H9 (cell line): ENCODE results near the gene KCNH1. TPM values are rescaled to one million over a fixed set of nuclear protein-coding genes. Genes with fewer than 3 reads are reported as not detected.

ENCODE experiments used
- DNase-seq: peaks from one replicate; pipeline ENCODE4 v3.0.0-alpha.2; 2017
- H2AFZ ChIP-seq: one replicate; pipeline ENCODE4 v1.6.1; 2013; ENCODE audit warnings: mild to moderate bottlenecking, low read length, control low read depth, moderate library complexity
- H2AK5ac ChIP-seq: 2 replicates; pipeline ENCODE4 v1.6.1; 2013; ENCODE audit warnings: low read length, control low read depth, mixed read lengths; ENCODE audit not compliant: insufficient read length
- H2BK120ac ChIP-seq: one replicate; pipeline ENCODE4 v1.6.1; 2013; ENCODE audit warnings: low read depth, mild to moderate bottlenecking, low read length, control low read depth, inconsistent platforms; ENCODE audit not compliant: poor library complexity, severe bottlenecking
- H2BK12ac ChIP-seq: 2 replicates; pipeline ENCODE4 v1.6.1; 2013; ENCODE audit warnings: low read length, control low read depth, mixed read lengths, low read depth; ENCODE audit not compliant: insufficient read length
- H2BK15ac ChIP-seq: 2 replicates; pipeline ENCODE4 v1.6.1; 2013; ENCODE audit warnings: low read depth, low read length, control low read depth
- H2BK20ac ChIP-seq: one replicate; pipeline ENCODE4 v1.6.1; 2013; ENCODE audit warnings: low read depth, mild to moderate bottlenecking, low read length, control low read depth, inconsistent platforms; ENCODE audit not compliant: poor library complexity, severe bottlenecking
- H2BK5ac ChIP-seq: 2 replicates; pipeline ENCODE4 v1.6.1; 2013; ENCODE audit warnings: low read length, control low read depth, mixed read lengths; ENCODE audit not compliant: insufficient read length
- H3K14ac ChIP-seq: 2 replicates; pipeline ENCODE4 v1.6.1; 2013; ENCODE audit warnings: low read length, control low read depth; ENCODE audit not compliant: insufficient read depth
- H3K18ac ChIP-seq: 2 replicates; pipeline ENCODE4 v1.6.1; 2013; ENCODE audit warnings: low read depth, mild to moderate bottlenecking, mixed read lengths, low read length, control low read depth; ENCODE audit not compliant: insufficient read length
- H3K23ac ChIP-seq: 2 replicates; pipeline ENCODE4 v1.6.1; 2013; ENCODE audit warnings: low read length, control low read depth, mixed read lengths, low read depth; ENCODE audit not compliant: insufficient read length
- H3K23me2 ChIP-seq: 2 replicates; pipeline ENCODE4 v1.6.1; 2013; ENCODE audit warnings: low read depth, mild to moderate bottlenecking, mixed read lengths, low read length, control low read depth; ENCODE audit not compliant: insufficient read length, poor library complexity, severe bottlenecking
- H3K27ac ChIP-seq: 2 replicates; pipeline ENCODE4 v1.5.1; 2013; ENCODE audit warnings: low read length, control low read depth, mixed read lengths, low read depth; ENCODE audit not compliant: insufficient read length
- H3K27me3 ChIP-seq: 2 replicates; pipeline ENCODE4 v1.6.1; 2013; ENCODE audit warnings: low read length, control low read depth, inconsistent platforms; ENCODE audit not compliant: insufficient read depth
- H3K4ac ChIP-seq: 2 replicates; pipeline ENCODE4 v1.6.1; 2013; ENCODE audit warnings: low read depth, mild to moderate bottlenecking, control low read depth, inconsistent platforms, low read length, moderate library complexity
- H3K4me1 ChIP-seq: 2 replicates; pipeline ENCODE4 v1.6.1; 2013; ENCODE audit warnings: low read length, control low read depth, inconsistent platforms; ENCODE audit not compliant: insufficient read depth
- H3K4me2 ChIP-seq: 2 replicates; pipeline ENCODE4 v1.6.1; 2013; ENCODE audit warnings: low read length, control low read depth, mixed read lengths; ENCODE audit not compliant: insufficient read length, insufficient read depth
- H3K56ac ChIP-seq: 2 replicates; pipeline ENCODE4 v1.6.1; 2013; ENCODE audit warnings: low read depth, mild to moderate bottlenecking, mixed read lengths, low read length, control low read depth; ENCODE audit not compliant: insufficient read length
- H3K79me1 ChIP-seq: 2 replicates; pipeline ENCODE4 v1.6.1; 2013; ENCODE audit warnings: low read depth, mild to moderate bottlenecking, moderate library complexity, low read length, control low read depth, inconsistent platforms; ENCODE audit not compliant: insufficient read depth, poor library complexity, severe bottlenecking
- H3K79me2 ChIP-seq: 2 replicates; pipeline ENCODE4 v1.6.1; 2013; ENCODE audit warnings: low read length, control low read depth, inconsistent platforms; ENCODE audit not compliant: insufficient read depth
- H3K9ac ChIP-seq: 2 replicates; pipeline ENCODE4 v1.6.1; 2013; ENCODE audit warnings: low read length, control low read depth, mixed read lengths; ENCODE audit not compliant: insufficient read length; ENCODE audit errors: extremely low read depth
- H3K9me3 ChIP-seq: one replicate; pipeline ENCODE4 v1.6.1; 2013; ENCODE audit warnings: low read depth, low read length, inconsistent platforms; ENCODE audit not compliant: control insufficient read depth
- H3T11ph ChIP-seq: one replicate; pipeline ENCODE4 v1.6.1; 2013; ENCODE audit warnings: mild to moderate bottlenecking, low read length, control low read depth, inconsistent platforms
- H4K20me1 ChIP-seq: one replicate; pipeline ENCODE4 v1.6.1; 2013; ENCODE audit not compliant: control insufficient read depth, insufficient read length, insufficient read depth
- H4K5ac ChIP-seq: 2 replicates; pipeline ENCODE4 v1.6.1; 2013; ENCODE audit warnings: low read depth, mild to moderate bottlenecking, mixed read lengths, low read length, control low read depth; ENCODE audit not compliant: insufficient read length
- H4K8ac ChIP-seq: replicated peaks from 2 replicates; pipeline ENCODE4 v1.6.1; 2013; ENCODE audit warnings: low read length, control low read depth, mixed read lengths, low read depth; ENCODE audit not compliant: insufficient read length
- H4K91ac ChIP-seq: 2 replicates; pipeline ENCODE4 v1.6.1; 2013; ENCODE audit warnings: low read depth, mild to moderate bottlenecking, moderate library complexity, mixed read lengths, low read length, control low read depth; ENCODE audit not compliant: insufficient read length
- H3K27ac Mint-ChIP-seq, 3 experiments: 2 replicates in 2 of 3; 3 replicates in 1 of 3; pipeline ENCODE4 v1.8.0; 2020 to 2021; ENCODE audit warnings: mixed read lengths in 3 of 3, mild to moderate bottlenecking in 1 of 3, moderate library complexity in 1 of 3
- H3K27me3 Mint-ChIP-seq: 2 replicates; pipeline ENCODE4 v1.8.0; 2021; ENCODE audit warnings: low read depth, mild to moderate bottlenecking, moderate library complexity, mixed read lengths
- H3K36me3 Mint-ChIP-seq, 3 experiments: 2 replicates in 2 of 3; 3 replicates in 1 of 3; pipeline ENCODE4 v1.8.0; 2020 to 2021; ENCODE audit warnings: low read depth in 3 of 3, mixed read lengths in 3 of 3; ENCODE audit not compliant: insufficient read depth in 1 of 3
- H3K4me1 Mint-ChIP-seq, 2 experiments: 2 replicates each; pipeline ENCODE4 v1.8.0; 2020; ENCODE audit warnings: mixed read lengths in 2 of 2
- H3K4me3 Mint-ChIP-seq, 2 experiments: 2 replicates in 1 of 2; 3 replicates in 1 of 2; pipeline ENCODE4 v1.8.0; 2020 to 2021; ENCODE audit warnings: mild to moderate bottlenecking in 2 of 2, mixed read lengths in 2 of 2, moderate library complexity in 1 of 2
- H3K9me3 Mint-ChIP-seq, 2 experiments: 2 replicates in 1 of 2; 3 replicates in 1 of 2; pipeline ENCODE4 v1.8.0; 2020; ENCODE audit warnings: mild to moderate bottlenecking in 2 of 2, mixed read lengths in 2 of 2, moderate library complexity in 1 of 2
- CTCF ChIP-seq: fragments of 200-600 bp; sonication (generic); conservative IDR thresholded peaks from 3 replicates; pipeline ENCODE4 v1.8.0; 2021; ENCODE audit warnings: antibody characterized with exemption, mild to moderate bottlenecking
- WGBS: extraction: QIAGEN DNeasy Blood & Tissue Kit; methylation state at CpG from one replicate; pipeline ENCODE4 v1.1.7; 2013; ENCODE audit warnings: missing lambda C conversion rate, low lambda C conversion rate, mixed read lengths; ENCODE audit not compliant: insufficient read length; ENCODE audit errors: extremely low coverage; 5-methylcytosine and 5-hydroxymethylcytosine counted together
- total RNA-seq: library from RNA; stranded (reverse); gene quantifications from 2 replicates; pipeline ENCODE4 v1.2.1, GENCODE V29; 2021

The KCNH1 gene
- total RNA-seq, 1 experiment from 2014 or later, result 0.11 TPM

DNA sequence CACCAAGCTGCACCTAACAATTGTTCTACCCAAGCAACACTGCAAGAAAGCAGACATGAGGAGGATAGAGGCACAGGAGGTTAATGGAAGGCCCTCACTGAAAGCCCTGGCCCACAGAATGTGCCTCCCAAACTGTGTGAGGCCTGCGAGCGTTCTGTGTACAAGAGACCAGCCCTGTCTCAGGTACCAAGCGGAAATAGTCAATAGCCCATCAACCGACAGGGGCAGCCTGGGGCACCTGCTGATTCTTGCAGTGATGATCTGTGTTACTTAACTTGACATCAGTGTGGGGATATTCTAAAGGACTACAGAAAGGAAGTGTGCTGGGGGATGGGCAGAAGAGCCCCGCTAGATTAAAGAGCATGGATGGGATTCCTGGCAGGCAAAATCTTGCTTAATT lies 392.4 kb downstream of the KCNH1 start:
- DNase-seq, result no peak
- Histone ChIP-seq H3T11ph (no peak overlapping the region), H2AK5ac (no peak overlapping the region), H3K79me2 (no peaks in the 10 kb centered on the region), H2BK120ac (no peak overlapping the region), H4K8ac (no peak overlapping the region), H3K4ac (no peak overlapping the region), H2BK20ac (no peak overlapping the region), H3K23ac (no peak overlapping the region), H3K23me2 (no peaks in the 10 kb centered on the region), H3K79me1 (no peaks in the 10 kb centered on the region), H3K9me3 (no peaks in the 10 kb centered on the region), H3K14ac (no peak overlapping the region), H2AFZ (no peak overlapping the region), H2BK12ac (no peak overlapping the region), H4K20me1 (no peaks in the 10 kb centered on the region), H3K18ac (no peak overlapping the region), H3K9ac (no peak overlapping the region), H4K91ac (no peak overlapping the region), H3K27ac (no peak overlapping the region), H3K27me3 (no peaks in the 10 kb centered on the region), H2BK5ac (no peak overlapping the region), H2BK15ac (no peak overlapping the region), H3K4me1 (no peaks in the 10 kb centered on the region; the same call in 1 of the 2 replicates), H4K5ac (no peak overlapping the region), H3K56ac (no peak overlapping the region), H3K4me2 (no peak overlapping the region)
- Mint-ChIP-seq H3K9me3 (no peaks in the 10 kb centered on the region), H3K36me3 (no peaks in the 10 kb centered on the region), H3K27me3 (no peaks in the 10 kb centered on the region), H3K27ac (peak overlapping the region in 1 of 3 experiments; percentile 8; a peak in 1 of 7 replicates), H3K4me3 (no peak overlapping the region), H3K4me1 (peaks cover 3 to 8% of the 10 kb centered on the region in 2 experiments; a peak in 2 of 4 replicates)
- no CpG with 5 or more reads among the region's 5 CpGs for WGBS
- no peak for TF ChIP-seq CTCF
